Thymus (tissue), 11 donors: ENCODE results near the gene ARHGAP25. TPM values are rescaled to one million over a fixed set of nuclear protein-coding genes. Genes with fewer than 3 reads are reported as not detected.

Experiments
- DNase-seq, 9 donors: peaks; one replicate each; pipeline ENCODE4 v3.0.0-alpha.2; 2013; ENCODE audit warnings: low spot score in 9 of 9, low read depth in 6 of 9, missing footprints in 1 of 9
- H3K27ac ChIP-seq, 2 donors: one replicate each; pipeline ENCODE4 v1.5.1; 2013; ENCODE audit warnings: control low read depth in 1 of 2, low read depth in 1 of 2, low read length in 1 of 2, mild to moderate bottlenecking in 1 of 2, moderate library complexity in 1 of 2
- H3K27me3 ChIP-seq, 2 donors: one replicate each; pipeline ENCODE4 v1.5.1; 2013; ENCODE audit warnings: low read length in 1 of 2; ENCODE audit not compliant: control insufficient read depth in 2 of 2, insufficient read depth in 1 of 2
- H3K36me3 ChIP-seq, 2 donors: one replicate each; pipeline ENCODE4 v1.5.1; 2013; ENCODE audit warnings: low read length in 1 of 2, mild to moderate bottlenecking in 1 of 2, moderate library complexity in 1 of 2; ENCODE audit not compliant: control insufficient read depth in 2 of 2, insufficient read depth in 2 of 2
- H3K4me1 ChIP-seq, 2 donors: one replicate each; pipeline ENCODE4 v1.5.1; 2013; ENCODE audit warnings: low read length in 2 of 2; ENCODE audit not compliant: control insufficient read depth in 2 of 2, insufficient read depth in 2 of 2
- H3K4me3 ChIP-seq, 2 donors: one replicate each; pipeline ENCODE4 v1.5.1; 2013; ENCODE audit warnings: low read length in 2 of 2, control low read depth in 1 of 2, mild to moderate bottlenecking in 1 of 2
- H3K9me3 ChIP-seq, 2 donors: one replicate each; pipeline ENCODE4 v1.5.1; 2013; ENCODE audit warnings: low read length in 1 of 2, mild to moderate bottlenecking in 1 of 2; ENCODE audit not compliant: control insufficient read depth in 2 of 2, insufficient read depth in 1 of 2
- WGBS: extraction: QIAGEN DNeasy Blood & Tissue Kit; methylation state at CpG from one replicate; pipeline ENCODE4 v1.1.7; 2013; 5-methylcytosine and 5-hydroxymethylcytosine counted together
- polyA plus RNA-seq: library from polyadenylated mRNA; stranded (reverse); fragments of 200-250 nt; gene quantifications from one replicate; pipeline ENCODE4 v1.2.3, GENCODE V29; 2013
- total RNA-seq: library from RNA; stranded (reverse); fragments of 120-200 nt; gene quantifications from one replicate; pipeline ENCODE4 v1.2.4, GENCODE V29; 2013
- donor health status: healthy.

ARHGAP25 gene
- total and polyA plus RNA-seq, 2 donors, result 31.7 to 32.2 TPM

GRCh38 chr2:68744366-68744912 lies 9.8 kb downstream of the ARHGAP25 start:
- no peaks in the 10 kb centered on the region for H3K9me3 ChIP-seq
- DNase-seq, result no peak
- peaks cover 30 to 45% of the 10 kb centered on the region in 2 donors for H3K4me1 ChIP-seq
- peaks cover 21 to 23% of the 10 kb centered on the region in 2 donors for H3K36me3 ChIP-seq
- H3K27ac ChIP-seq, result no peak overlapping the region
- H3K4me3 ChIP-seq, result no peak overlapping the region
- H3K27me3 ChIP-seq, result no peaks in the 10 kb centered on the region
- 87% methylated on average over 4 of the region's 4 CpGs for WGBS

GRCh38 chr2:68745006-68745405 lies 10.4 kb downstream of the ARHGAP25 start:
- peaks cover 27 to 40% of the 10 kb centered on the region in 2 donors for H3K4me1 ChIP-seq
- H3K4me3 ChIP-seq, result no peak overlapping the region
- H3K27ac ChIP-seq, result no peak overlapping the region
- H3K36me3 ChIP-seq, result peaks cover 21 to 25% of the 10 kb centered on the region in 2 donors
- no peaks in the 10 kb centered on the region for H3K9me3 ChIP-seq
- WGBS, result 86% methylated on average over 2 of the region's 2 CpGs
- no peaks in the 10 kb centered on the region for H3K27me3 ChIP-seq
- DNase-seq, result no peak

GRCh38 chr2:68746408-68746807 lies 11.8 kb downstream of the ARHGAP25 start:
- H3K36me3 ChIP-seq, result peaks cover 25 to 27% of the 10 kb centered on the region in 2 donors
- H3K4me1 ChIP-seq, result peaks cover 17 to 41% of the 10 kb centered on the region in 2 donors
- H3K27ac ChIP-seq, result no peak overlapping the region
- no peaks in the 10 kb centered on the region for H3K27me3 ChIP-seq
- WGBS, result 97% methylated on average over 11 of the region's 11 CpGs
- no peak overlapping the region for H3K4me3 ChIP-seq
- no peak for DNase-seq
- H3K9me3 ChIP-seq, result peaks cover 0 to 2% of the 10 kb centered on the region in 2 donors

GRCh38 chr2:68747413-68747812 lies 12.8 kb downstream of the ARHGAP25 start:
- Histone ChIP-seq H3K27ac (no peak overlapping the region), H3K4me1 (peaks cover 19 to 42% of the 10 kb centered on the region in 2 donors), H3K36me3 (peaks cover 25 to 28% of the 10 kb centered on the region in 2 donors), H3K4me3 (no peak overlapping the region), H3K27me3 (no peaks in the 10 kb centered on the region), H3K9me3 (peaks cover 0 to 2% of the 10 kb centered on the region in 2 donors)
- 94% methylated on average over 6 of the region's 6 CpGs for WGBS
- no peak for DNase-seq

GRCh38 chr2:68747900-68748299 lies 13.3 kb downstream of the ARHGAP25 start:
- WGBS, result 47% methylated on average over 2 of the region's 2 CpGs
- no peak overlapping the region for H3K27ac ChIP-seq
- peaks cover 25 to 28% of the 10 kb centered on the region in 2 donors for H3K36me3 ChIP-seq
- no peak for DNase-seq
- H3K27me3 ChIP-seq, result no peaks in the 10 kb centered on the region
- H3K4me3 ChIP-seq, result no peak overlapping the region
- peaks cover 15 to 41% of the 10 kb centered on the region in 2 donors for H3K4me1 ChIP-seq
- peaks cover 0 to 2% of the 10 kb centered on the region in 2 donors for H3K9me3 ChIP-seq

GRCh38 chr2:68748568-68748967 lies 14.0 kb downstream of the ARHGAP25 start:
- WGBS, result 97% methylated on average over 1 of the region's 1 CpG
- Histone ChIP-seq H3K4me1 (peaks cover 15 to 41% of the 10 kb centered on the region in 2 donors), H3K9me3 (peaks cover 0 to 2% of the 10 kb centered on the region in 2 donors), H3K4me3 (no peak overlapping the region), H3K36me3 (peaks cover 25 to 28% of the 10 kb centered on the region in 2 donors), H3K27ac (no peak overlapping the region), H3K27me3 (no peaks in the 10 kb centered on the region)
- no peak for DNase-seq

- H3K4me3 ChIP-seq, result no peak overlapping the region
- WGBS, result 98% methylated on average over 6 of the region's 6 CpGs
- peaks cover 25 to 28% of the 10 kb centered on the region in 2 donors for H3K36me3 ChIP-seq
- H3K27me3 ChIP-seq, result no peaks in the 10 kb centered on the region
- no peak for DNase-seq
- H3K9me3 ChIP-seq, result peaks cover 0 to 2% of the 10 kb centered on the region in 2 donors
- H3K27ac ChIP-seq, result no peak overlapping the region
- peaks cover 17 to 41% of the 10 kb centered on the region in 2 donors for H3K4me1 ChIP-seq
Observed at GRCh38 chr2:68749345-68749744, 14.7 kb downstream of the ARHGAP25 start.

GRCh38 chr2:68750592-68751396 lies 16.2 kb downstream of the ARHGAP25 start:
- H3K27ac ChIP-seq, result peak overlapping the region in 1 of 2 donors; percentile 50
- H3K9me3 ChIP-seq, result peaks cover 0 to 2% of the 10 kb centered on the region in 2 donors
- H3K27me3 ChIP-seq, result no peaks in the 10 kb centered on the region
- no peak overlapping the region for H3K4me3 ChIP-seq
- peaks cover 19 to 41% of the 10 kb centered on the region in 2 donors for H3K4me1 ChIP-seq
- WGBS, result 95% methylated on average over 12 of the region's 12 CpGs
- no peak for DNase-seq
- peaks cover 17 to 18% of the 10 kb centered on the region in 2 donors for H3K36me3 ChIP-seq
